Iris pigment epithelial cell (primary cell): ENCODE data around the gene CEBPA.

Source experiments
- DNase-seq: peaks from one replicate; pipeline ENCODE4 v3.0.0-alpha.2; 2011; ENCODE audit warnings: low read depth

Gene CEBPA

DNA sequence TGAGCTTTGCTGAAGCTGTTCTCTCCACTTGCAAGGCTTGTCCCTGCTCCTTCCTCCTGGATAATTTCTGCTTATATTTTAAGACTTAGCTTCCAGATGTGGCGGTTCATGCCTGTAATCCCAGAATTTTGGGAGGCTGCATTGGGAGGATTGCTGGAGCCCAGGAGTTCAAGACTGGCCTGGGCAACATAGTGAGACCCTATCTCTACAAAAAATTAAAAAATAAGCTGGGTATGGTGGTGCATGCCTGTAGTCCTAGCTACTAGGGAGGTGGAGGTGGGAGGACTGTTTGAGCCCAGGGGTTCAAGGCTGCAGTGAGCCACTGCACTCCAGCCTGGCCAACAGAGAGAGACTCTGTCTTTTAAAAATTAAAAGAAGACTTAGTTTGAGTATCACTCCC lies 31.6 kb downstream of the CEBPA start:
- no peak for DNase-seq

- DNase-seq = no peak
These were observed 33.3 kb downstream of the CEBPA start for GRCh38 chr19:33269016-33269415.

DNA sequence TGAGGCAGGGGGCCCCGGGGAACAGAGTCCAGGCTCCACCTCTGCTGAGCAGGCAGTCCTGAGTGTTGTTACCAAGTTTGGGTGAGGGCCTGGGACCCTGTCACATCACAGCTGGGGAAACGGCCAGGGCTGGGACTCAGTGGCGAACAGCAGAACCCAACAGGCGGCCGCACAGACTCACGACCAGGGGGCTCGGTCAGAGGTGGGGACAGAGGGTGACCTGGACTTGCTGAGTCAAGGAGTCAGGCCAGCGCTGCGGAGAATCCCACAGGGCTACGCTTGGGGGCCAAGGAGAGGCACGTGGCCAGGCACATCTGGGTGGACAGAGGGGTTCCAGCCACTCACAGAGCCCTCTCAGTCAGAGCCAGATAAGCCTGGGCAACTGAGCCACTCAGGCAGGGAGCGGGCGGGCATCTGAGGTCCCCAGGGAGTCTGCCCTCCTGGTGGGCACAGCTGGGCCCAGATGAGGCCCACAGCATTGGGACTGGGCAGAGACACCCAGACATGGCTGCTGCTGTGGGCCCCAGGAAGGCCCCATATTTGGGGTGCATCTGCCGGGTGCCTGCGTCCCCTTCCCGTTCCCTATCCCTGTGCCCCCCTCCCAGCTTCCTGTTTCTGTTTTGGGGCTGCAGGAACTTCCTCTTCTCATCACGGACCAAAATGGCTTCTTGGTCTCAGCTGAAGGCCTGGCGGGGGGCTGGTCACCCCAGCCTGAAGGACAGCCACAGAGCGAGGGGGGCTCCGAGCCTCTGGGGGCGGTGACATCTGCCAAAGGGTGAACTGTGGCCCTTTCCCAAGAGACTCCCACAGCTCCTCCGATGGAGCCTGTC lies 34.0 kb downstream of the CEBPA start:
- no peak for DNase-seq

DNA sequence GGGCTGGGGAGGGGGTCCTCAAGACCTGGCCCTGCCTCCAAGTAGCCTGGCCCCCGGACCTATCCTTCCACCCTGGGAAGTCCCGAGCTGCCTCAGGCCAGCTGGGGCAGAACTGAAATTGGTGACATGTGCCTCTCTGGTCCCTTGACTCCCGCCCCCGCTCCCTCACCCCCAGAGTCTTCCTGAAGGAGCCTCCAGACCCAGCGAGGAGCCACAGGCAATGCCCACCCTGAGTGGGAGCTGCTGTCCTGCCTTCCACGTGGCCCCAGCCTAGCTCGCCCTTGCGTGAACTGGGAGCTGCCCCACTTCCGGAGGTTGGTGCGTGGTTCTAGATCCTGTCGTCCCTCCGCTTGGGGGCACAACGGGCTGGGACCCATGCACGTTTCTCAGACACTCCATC lies 34.6 kb downstream of the CEBPA start:
- DNase-seq = no peak

- DNase-seq = no peak
These were observed 35.3 kb downstream of the CEBPA start for GRCh38 chr19:33266974-33267484.

DNA sequence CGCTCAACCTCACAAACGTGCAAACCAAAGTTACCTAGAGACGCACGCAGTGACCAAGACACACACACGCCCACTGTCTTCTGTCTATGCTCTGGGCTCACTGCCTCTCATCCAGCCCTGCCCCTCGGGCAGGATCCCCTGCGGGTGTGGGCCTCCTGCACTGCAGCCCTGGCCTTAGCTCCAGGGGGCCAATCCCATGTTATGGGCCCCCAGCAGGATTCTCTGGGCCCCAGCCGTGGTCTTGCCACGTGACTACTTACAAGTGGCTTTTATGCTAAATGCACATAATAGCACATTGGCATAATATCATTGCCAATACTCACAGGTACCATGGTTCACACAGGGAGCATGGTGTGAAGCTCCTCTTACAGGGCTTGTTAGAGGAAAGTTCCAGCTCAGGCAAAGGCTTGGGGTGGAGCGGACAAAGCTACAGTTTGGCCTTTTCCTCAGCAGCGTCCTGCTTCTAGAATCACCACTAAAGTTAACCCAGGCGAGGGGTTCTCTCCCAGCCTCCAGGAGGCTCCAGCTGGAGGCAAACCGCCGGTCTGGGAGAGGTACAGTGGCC lies 37.4 kb downstream of the CEBPA start:
- DNase-seq = no peak

DNA sequence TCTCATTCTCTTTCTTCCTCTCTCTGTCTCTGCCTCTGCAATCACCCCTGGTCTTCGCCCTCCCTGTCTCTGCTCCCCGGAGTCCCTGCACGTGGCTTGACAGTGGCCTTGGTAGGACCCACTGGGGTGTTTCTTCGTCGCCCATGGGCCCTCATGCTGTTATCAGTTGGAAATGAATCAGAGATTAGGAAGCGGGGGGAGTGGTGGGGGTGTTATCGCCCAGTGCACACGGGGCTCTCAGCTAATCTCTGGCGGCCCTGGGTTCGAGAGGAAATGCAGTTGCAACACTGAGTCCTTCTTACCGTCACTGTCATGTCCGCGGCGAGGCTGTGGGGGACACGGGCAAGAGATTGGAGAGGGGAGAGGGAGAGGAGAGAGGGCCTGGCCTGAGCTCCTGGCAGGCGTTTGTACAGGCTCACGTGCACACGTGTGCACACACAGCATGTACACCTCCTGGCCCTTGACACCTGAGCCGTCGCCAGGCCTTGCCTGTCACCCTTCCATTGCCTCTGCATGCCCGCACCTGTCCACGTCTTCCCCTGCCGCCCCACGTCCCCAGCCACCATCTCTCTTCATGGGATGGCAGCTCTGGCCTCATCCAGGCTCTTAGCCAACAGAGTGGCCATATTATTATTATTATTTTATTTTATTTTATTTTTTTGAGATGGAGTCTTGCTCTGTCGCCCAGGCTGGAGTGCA lies 38.9 kb downstream of the CEBPA start:
- no peak for DNase-seq

- DNase-seq = no peak
These were observed 40.7 kb downstream of the CEBPA start for GRCh38 chr19:33261511-33262189.

- no peak for DNase-seq
These were observed 41.5 kb downstream of the CEBPA start for GRCh38 chr19:33260628-33261418.

DNA sequence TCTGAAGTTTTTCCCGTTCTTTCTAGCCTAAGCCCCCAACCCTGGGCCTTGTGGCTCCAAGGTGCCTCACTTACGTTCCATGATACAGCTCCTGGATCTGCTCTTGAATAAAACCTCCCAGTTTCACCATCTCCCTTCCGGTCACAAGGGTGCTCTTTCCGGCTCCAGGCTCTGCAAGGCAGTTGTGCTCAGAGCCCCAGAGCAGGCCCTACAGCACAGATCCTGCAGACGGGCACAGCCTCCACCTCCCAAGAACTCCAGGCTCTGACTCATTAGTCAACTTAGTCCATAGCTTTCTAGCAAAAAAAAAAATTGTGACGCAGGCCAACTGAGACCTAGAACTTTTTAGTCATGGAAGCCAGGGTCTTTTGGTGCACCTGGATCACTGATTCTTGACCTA lies 42.8 kb downstream of the CEBPA start:
- no peak for DNase-seq

DNA sequence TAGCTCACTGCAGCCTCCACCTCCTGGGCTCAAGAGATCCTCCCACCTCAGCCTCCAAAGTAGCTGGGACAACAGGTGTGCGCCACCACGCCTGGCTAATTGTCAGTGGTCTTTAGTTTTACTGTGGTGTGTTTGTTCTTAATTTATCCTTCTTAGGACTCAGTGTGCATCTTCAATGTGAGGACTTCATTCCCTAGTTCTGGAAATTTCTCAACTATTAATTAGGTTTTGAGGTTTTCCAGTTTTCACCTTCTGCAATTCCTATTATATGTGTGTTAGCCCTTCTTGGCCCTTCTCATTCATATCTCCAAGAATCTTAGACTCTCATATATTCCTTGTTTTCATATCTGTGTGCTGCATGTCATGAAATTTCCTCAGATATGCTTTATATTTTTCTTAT lies 44.5 kb downstream of the CEBPA start:
- no peak for DNase-seq

DNA sequence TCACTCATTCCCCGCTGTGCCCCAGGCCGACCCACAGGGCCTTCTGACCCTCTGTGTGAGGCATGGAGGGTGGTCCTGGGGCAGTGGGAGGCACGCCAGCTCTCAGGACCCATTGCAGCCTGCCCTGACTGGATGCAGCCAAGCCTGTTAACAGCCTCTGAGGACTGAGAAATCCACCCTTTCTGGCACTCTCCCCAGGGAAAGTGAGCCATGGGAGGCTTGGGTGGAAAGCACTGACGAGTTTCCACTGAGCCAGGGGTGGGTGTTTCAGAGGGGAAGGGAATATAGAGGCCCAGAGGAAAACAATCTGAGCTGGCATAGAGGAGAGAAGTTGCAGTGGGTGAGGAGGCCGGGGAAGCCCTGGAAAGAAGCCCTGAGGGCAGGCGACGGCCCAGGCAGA lies 46.1 kb downstream of the CEBPA start:
- DNase-seq = no peak

DNA sequence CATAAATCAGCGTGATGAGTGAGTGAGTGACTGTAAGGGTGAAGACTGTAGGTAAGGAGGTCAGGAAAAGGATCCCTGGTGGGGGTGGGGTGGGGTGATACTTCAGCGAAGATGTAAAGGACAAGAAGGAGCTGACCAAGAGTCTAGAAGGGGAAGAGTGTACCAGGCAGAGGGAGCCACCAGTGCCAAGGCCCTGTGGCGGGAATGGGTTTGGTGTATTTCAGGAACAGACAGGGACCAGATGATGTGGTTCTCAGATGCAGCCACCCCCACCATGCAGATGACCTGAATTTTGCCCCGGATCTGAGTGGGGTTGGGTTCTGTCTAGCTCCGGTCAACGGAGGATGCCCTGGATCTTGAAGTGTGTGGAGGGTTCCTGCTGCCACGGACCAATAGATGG lies 46.6 kb downstream of the CEBPA start:
- no peak for DNase-seq

- no peak for DNase-seq
These were observed 48.0 kb downstream of the CEBPA start for GRCh38 chr19:33254245-33254824.

- DNase-seq = no peak
These were observed 49.4 kb downstream of the CEBPA start for GRCh38 chr19:33252971-33253370.

DNA sequence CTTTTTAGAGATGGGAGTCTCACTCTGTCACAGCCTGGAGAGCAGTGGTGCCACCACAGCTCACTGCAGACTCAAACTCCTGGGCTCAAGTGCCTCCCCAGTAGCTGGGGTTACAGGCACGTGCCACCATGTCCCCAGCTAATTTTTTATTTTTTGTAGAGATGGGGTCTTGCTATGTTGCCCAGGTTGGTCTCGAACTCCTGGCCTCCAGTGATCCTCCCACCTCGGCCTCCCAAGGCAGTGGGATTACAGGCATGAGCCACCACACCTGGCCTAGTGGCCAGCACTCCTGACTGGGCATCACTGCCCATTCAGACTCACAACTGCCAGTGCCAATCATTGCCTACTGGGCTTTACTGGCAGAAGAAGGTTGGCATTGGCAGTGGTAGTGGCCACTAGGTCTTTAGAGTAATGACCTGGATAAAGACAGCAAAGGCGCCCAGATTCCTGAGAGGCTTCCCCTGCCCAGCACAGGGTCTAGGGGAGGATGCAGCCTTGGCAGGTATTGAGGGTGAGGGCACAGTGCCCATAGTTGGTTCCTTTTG lies 49.8 kb downstream of the CEBPA start:
- no peak for DNase-seq

DNA sequence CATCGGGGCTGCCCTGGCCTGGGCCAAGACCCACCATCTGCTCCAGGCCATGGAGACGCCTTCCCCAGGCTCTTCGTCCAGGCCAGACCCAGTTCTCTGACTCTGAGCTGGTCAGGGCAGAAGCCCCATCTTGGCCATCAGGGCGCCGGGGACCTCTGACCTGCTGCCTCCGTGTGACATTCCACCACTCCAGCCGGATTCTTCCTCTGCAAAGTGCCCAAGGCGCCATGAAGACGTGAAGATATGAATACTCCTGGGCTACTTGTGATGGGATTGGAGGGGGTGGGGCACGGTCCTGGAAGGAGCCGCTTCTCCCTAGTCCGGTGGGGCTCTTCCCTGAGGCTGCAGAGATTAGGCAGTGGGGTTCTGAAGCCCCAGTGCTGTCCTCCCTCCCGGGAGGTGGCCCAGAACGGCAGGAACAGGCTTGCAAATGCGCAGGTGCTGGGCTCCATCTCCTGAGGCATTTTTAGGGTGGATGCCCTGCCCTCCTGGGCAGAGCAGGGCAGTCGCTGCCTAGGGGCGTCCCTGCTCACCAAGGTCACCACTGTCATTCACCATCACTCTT lies 50.7 kb downstream of the CEBPA start:
- no peak for DNase-seq

DNA sequence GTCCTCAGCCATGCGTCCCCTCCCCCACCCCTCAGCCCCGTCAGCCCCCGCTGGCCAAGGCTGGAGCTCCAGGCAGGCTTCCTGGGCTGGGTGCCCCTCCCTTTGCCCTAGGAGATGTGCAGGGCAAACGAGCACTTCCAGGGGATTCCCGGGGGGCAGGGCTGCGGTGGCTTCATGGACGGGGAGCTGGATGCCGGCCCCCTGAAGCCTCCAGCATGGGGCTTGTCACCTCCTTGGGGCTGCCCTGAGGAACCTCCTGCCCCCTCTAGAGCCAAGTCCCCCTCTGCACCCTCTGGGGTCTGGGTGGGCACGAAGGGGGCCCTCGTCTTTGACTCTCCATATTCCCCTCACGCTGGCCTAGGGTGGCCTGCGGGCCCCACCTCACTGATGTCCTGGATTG lies 51.3 kb downstream of the CEBPA start:
- no peak for DNase-seq

- DNase-seq = no peak
These were observed 51.8 kb downstream of the CEBPA start for GRCh38 chr19:33250500-33250899.
